Activated CD8-positive, alpha-beta memory T cell treated with anti-CD3 and anti-CD28 coated beads, Interleukin-2, amount 10 ng/mL, durations not matched to agents 7 days and 5 days (primary cell): ENCODE measurements around the gene DNASE2. TPM values are rescaled to one million over a fixed set of nuclear protein-coding genes. Genes with fewer than 3 reads are reported as not detected.
"Not testable (repeated sequence)": the region's sequence is repeated elsewhere in the genome, so short reads cannot be mapped to it uniquely, and the experiment has no call there.

ENCODE experiments used
- ATAC-seq: fragments of 150-1000 bp; cut with Tn5 transposase; one replicate; pipeline ENCODE4 v1.10.0; 2021; ENCODE audit warnings: moderate library complexity
- CTCF ChIA-PET: fragments of 350-600 bp; sonication (Branson Sonifier 250); formaldehyde crosslinking; loops from one replicate; lab custom pipeline; 2021; ENCODE audit warnings: antibody characterized with exemption; lab: Charles Lee
- DNase-seq: peaks from one replicate; pipeline ENCODE4 v3.0.0-alpha.2; 2020
- H3K27ac Mint-ChIP-seq: one replicate; pipeline ENCODE4 v1.8.0; 2021; ENCODE audit warnings: mild to moderate bottlenecking, mixed read lengths
- H3K27me3 Mint-ChIP-seq: one replicate; pipeline ENCODE4 v1.8.0; 2021; ENCODE audit warnings: mixed read lengths
- H3K36me3 Mint-ChIP-seq: one replicate; pipeline ENCODE4 v1.8.0; 2021; ENCODE audit warnings: mild to moderate bottlenecking, mixed read lengths
- H3K4me1 Mint-ChIP-seq: one replicate; pipeline ENCODE4 v1.8.0; 2021; ENCODE audit warnings: mixed read lengths
- H3K4me3 Mint-ChIP-seq: one replicate; pipeline ENCODE4 v1.8.0; 2021; ENCODE audit warnings: mild to moderate bottlenecking, moderate library complexity, mixed read lengths
- H3K9me3 Mint-ChIP-seq: one replicate; pipeline ENCODE4 v1.8.0; 2022; ENCODE audit warnings: low read depth, mixed read lengths
- total RNA-seq, 2 experiments: library from RNA; stranded (reverse); gene quantifications; one replicate each; pipeline ENCODE4 v1.2.3, GENCODE V29; 2021

DNASE2 gene
- total RNA-seq, 2 experiments from 2014 or later: 32.5 to 34.1 TPM

GRCh38 chr19:12899891-12900518 lies 18.8 kb upstream of the DNASE2 start:
- H3K27ac Mint-ChIP-seq: peak overlapping the region; percentile 88
- H3K9me3 Mint-ChIP-seq: no peaks in the 10 kb centered on the region
- peaks cover 10% of the 10 kb centered on the region for H3K36me3 Mint-ChIP-seq
- CTCF ChIA-PET: interaction anchor here (0.9 to 5.9 kb wide), 10 partner anchors 9 to 77 kb away, joined by 3 to 27 read pairs (median 6); partner anchors contain the start of genes FARSA, GCDH and SYCE2
- H3K4me1 Mint-ChIP-seq: peaks cover 26% of the 10 kb centered on the region
- ATAC-seq (peak; percentile 85), DNase-seq (peak; percentile 82)
- no peaks in the 10 kb centered on the region for H3K27me3 Mint-ChIP-seq
- peak overlapping the region; percentile 56 for H3K4me3 Mint-ChIP-seq

- CTCF ChIA-PET: interaction anchor here (5.9 kb wide), 1 partner anchor 11 kb away, joined by 27 read pairs; no protein-coding TSS in a partner anchor
- no peaks in the 10 kb centered on the region for H3K27me3 Mint-ChIP-seq
- DNase-seq (no peak), ATAC-seq (no peak)
- no peak overlapping the region for H3K27ac Mint-ChIP-seq
- H3K36me3 Mint-ChIP-seq: peaks cover 12% of the 10 kb centered on the region
- no peaks in the 10 kb centered on the region for H3K9me3 Mint-ChIP-seq
- no peak overlapping the region for H3K4me3 Mint-ChIP-seq
- H3K4me1 Mint-ChIP-seq: peaks cover 36% of the 10 kb centered on the region
These were observed 15.2 kb upstream of the DNASE2 start for GRCh38 chr19:12896460-12896859.

- no peaks in the 10 kb centered on the region for H3K27me3 Mint-ChIP-seq
- DNase-seq (no peak), ATAC-seq (no peak)
- H3K36me3 Mint-ChIP-seq: peaks cover 9% of the 10 kb centered on the region
- no peak overlapping the region for H3K27ac Mint-ChIP-seq
- CTCF ChIA-PET: no interaction called here
- H3K4me1 Mint-ChIP-seq: peaks cover 30% of the 10 kb centered on the region
- H3K4me3 Mint-ChIP-seq: no peak overlapping the region
- H3K9me3 Mint-ChIP-seq: no peaks in the 10 kb centered on the region
These were observed 12.3 kb upstream of the DNASE2 start for GRCh38 chr19:12893582-12893981.

- ATAC-seq: no peak
- Mint-ChIP-seq H3K9me3 (no peaks in the 10 kb centered on the region), H3K4me1 (peaks cover 24% of the 10 kb centered on the region), H3K36me3 (peaks cover 5% of the 10 kb centered on the region), H3K27me3 (no peaks in the 10 kb centered on the region), H3K27ac (peak overlapping the region; percentile 90), H3K4me3 (peak overlapping the region; percentile 99)
- DNase-seq: no peak
- CTCF ChIA-PET: interaction anchor here (1.0 to 2.5 kb wide), 8 partner anchors 8 to 115 kb away, joined by 3 to 41 read pairs (median 7); partner anchors contain the start of gene CALR
These were observed 10.3 kb upstream of the DNASE2 start for GRCh38 chr19:12891553-12892021.

GRCh38 chr19:12890787-12891552 lies 9.7 kb upstream of the DNASE2 start, which contains the start of gene GCDH:
Gene GCDH, plus strand, starts transcription at chr19:12891160. Its CDS starts 145 bp downstream, at chr19:12891305.
- CTCF ChIA-PET: interaction anchor here (0.7 to 2.5 kb wide), 14 partner anchors 9 to 145 kb away, joined by 3 to 41 read pairs (median 5); partner anchors contain the start of gene CALR
- ATAC-seq (peak; percentile 96), DNase-seq (peak; percentile 99)
- H3K4me1 Mint-ChIP-seq: peaks cover 30% of the 10 kb centered on the region
- no peaks in the 10 kb centered on the region for H3K9me3 Mint-ChIP-seq
- peak within 1 kb of the TSS; percentile 90 for H3K27ac Mint-ChIP-seq
- no peaks in the 10 kb centered on the region for H3K27me3 Mint-ChIP-seq
- H3K4me3 Mint-ChIP-seq: peak within 1 kb of the TSS; percentile 99
- peaks cover 4% of the 10 kb centered on the region for H3K36me3 Mint-ChIP-seq

- not testable (repeated sequence) for DNase-seq, H3K36me3 Mint-ChIP-seq, ATAC-seq, H3K9me3 Mint-ChIP-seq, H3K27me3 Mint-ChIP-seq
- peak overlapping the region; percentile 90 for H3K27ac Mint-ChIP-seq
- CTCF ChIA-PET: interaction anchor here (0.6 to 2.5 kb wide), 15 partner anchors 9 to 187 kb away, joined by 3 to 41 read pairs (median 4); partner anchors contain the start of gene CALR
- peaks cover 31% of the 10 kb centered on the region for H3K4me1 Mint-ChIP-seq
- peak overlapping the region; percentile 99 for H3K4me3 Mint-ChIP-seq
These were observed 9.1 kb upstream of the DNASE2 start for GRCh38 chr19:12890299-12890786.

GRCh38 chr19:12888006-12888603 lies 6.9 kb upstream of the DNASE2 start:
- no peak for DNase-seq
- CTCF ChIA-PET: interaction anchor here (0.9 to 10.6 kb wide), 3 partner anchors 43 to 127 kb away, joined by 3 to 163 read pairs (median 4); no protein-coding TSS in a partner anchor
- H3K36me3 Mint-ChIP-seq: peaks cover 5% of the 10 kb centered on the region
- H3K27me3 Mint-ChIP-seq: no peaks in the 10 kb centered on the region
- no peak for ATAC-seq
- H3K4me3 Mint-ChIP-seq: no peak overlapping the region
- no peak overlapping the region for H3K27ac Mint-ChIP-seq
- H3K4me1 Mint-ChIP-seq: peaks cover 40% of the 10 kb centered on the region
- H3K9me3 Mint-ChIP-seq: peaks cover 3% of the 10 kb centered on the region

- H3K27ac Mint-ChIP-seq: peak within 1 kb of the TSS; percentile 19
- peak within 1 kb of the TSS; percentile 19 for H3K4me3 Mint-ChIP-seq
- H3K9me3 Mint-ChIP-seq: peaks cover 3% of the 10 kb centered on the region
- DNase-seq: no peak
- no peaks in the 10 kb centered on the region for H3K27me3 Mint-ChIP-seq
- peaks cover 5% of the 10 kb centered on the region for H3K36me3 Mint-ChIP-seq
- CTCF ChIA-PET: interaction anchor here (0.9 to 10.6 kb wide), 6 partner anchors 25 to 126 kb away, joined by 3 to 163 read pairs (median 4); no protein-coding TSS in a partner anchor
- peaks cover 41% of the 10 kb centered on the region for H3K4me1 Mint-ChIP-seq
- ATAC-seq: no peak
These were observed 5.9 kb upstream of the DNASE2 start, which contains the start of gene KLF1 for GRCh38 chr19:12886969-12887747. Gene KLF1, minus strand, starts transcription at chr19:12887201. Its CDS starts 61 bp downstream, at chr19:12887140.

GRCh38 chr19:12886651-12886968 lies 5.4 kb upstream of the DNASE2 start:
- DNase-seq (no peak), ATAC-seq (no peak)
- peak overlapping the region; percentile 19 for H3K4me3 Mint-ChIP-seq
- peak overlapping the region; percentile 19 for H3K27ac Mint-ChIP-seq
- peaks cover 3% of the 10 kb centered on the region for H3K9me3 Mint-ChIP-seq
- H3K36me3 Mint-ChIP-seq: peaks cover 5% of the 10 kb centered on the region
- CTCF ChIA-PET: interaction anchor here (0.7 to 10.6 kb wide), 10 partner anchors 12 to 126 kb away, joined by 3 to 163 read pairs (median 4); partner anchors contain the start of gene SYCE2
- no peaks in the 10 kb centered on the region for H3K27me3 Mint-ChIP-seq
- peaks cover 40% of the 10 kb centered on the region for H3K4me1 Mint-ChIP-seq

GRCh38 chr19:12885749-12886650 lies 4.8 kb upstream of the DNASE2 start:
- H3K36me3 Mint-ChIP-seq: peaks cover 5% of the 10 kb centered on the region
- no peak for DNase-seq
- peak overlapping the region; percentile 19 for H3K27ac Mint-ChIP-seq
- CTCF ChIA-PET: interaction anchor here (0.7 to 10.6 kb wide), 32 partner anchors 10 to 1594 kb away, joined by 3 to 163 read pairs (median 4); partner anchors contain the start of genes CALR, FARSA, GADD45GIP1 and RAD23A
- no peaks in the 10 kb centered on the region for H3K27me3 Mint-ChIP-seq
- H3K9me3 Mint-ChIP-seq: peaks cover 3% of the 10 kb centered on the region
- H3K4me1 Mint-ChIP-seq: peaks cover 37% of the 10 kb centered on the region
- no peak for ATAC-seq
- peak overlapping the region; percentile 19 for H3K4me3 Mint-ChIP-seq
